Measurements from ENCODE around the gene TSPAN3. TPM values are rescaled to one million over a fixed set of nuclear protein-coding genes. Genes with fewer than 3 reads are reported as not detected.

Gene TSPAN3
- total RNA-seq, 4 donors from 2014 or later = 92.2 to 165 (median 131) TPM

DNA sequence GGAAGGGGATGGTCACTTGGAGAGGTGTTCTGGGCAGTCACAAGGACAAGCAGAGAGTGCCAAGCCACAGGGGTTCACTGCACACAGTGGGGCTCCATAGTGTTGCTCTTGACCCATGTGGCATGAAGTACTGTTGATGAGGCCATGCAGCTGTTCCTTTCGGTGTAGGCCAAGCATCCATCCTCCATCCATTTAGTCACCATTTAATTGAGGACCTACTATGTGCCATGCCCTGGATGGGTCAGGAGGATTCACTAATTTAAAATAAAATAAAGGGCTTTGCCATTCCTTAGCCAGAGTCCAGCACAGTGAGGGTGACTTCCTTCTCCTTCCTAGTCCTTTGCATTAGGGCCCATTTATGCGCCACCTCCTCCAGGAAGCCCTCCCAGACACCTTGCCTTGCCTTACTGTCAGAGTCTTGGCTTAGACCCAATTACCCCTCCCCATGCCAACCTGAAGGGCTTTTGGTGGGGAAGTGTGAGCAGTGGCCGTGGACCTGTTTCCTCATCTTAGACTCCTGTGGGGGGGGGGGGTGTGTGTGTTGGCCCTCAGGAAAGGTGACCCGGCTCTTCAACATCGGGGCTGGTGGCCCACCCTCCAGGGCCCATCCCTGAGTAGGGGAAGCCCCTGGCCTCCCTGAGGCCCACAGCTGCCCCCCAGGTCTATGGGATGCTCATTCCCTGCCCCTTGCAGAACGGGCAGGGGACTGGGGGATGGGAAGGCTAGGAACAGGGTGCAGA lies 50.4 kb downstream of the TSPAN3 start:
- H3K27ac ChIP-seq (replicated peaks in 1 of 4) = no peak overlapping the region
- DNase-seq (ENCODE audit: extremely low spot score) = no peak
- 73% methylated on average over 5 of the region's 6 CpGs for WGBS
- no peaks in the 10 kb centered on the region for H3K36me3 ChIP-seq
- TF ChIP-seq EP300 (IDR thresholded peaks at IDR 0.05) (no peak), POLR2AphosphoS5 (IDR thresholded peaks at IDR 0.05) (no peak), POLR2A (IDR thresholded peaks at IDR 0.05; ENCODE audit: low read depth) (no peak), CTCF (IDR thresholded peaks at IDR 0.05) (no peak)
- H3K4me1 ChIP-seq = peaks cover 4 to 13% (median 11%) of the 10 kb centered on the region in 4 donors
- H3K27me3 ChIP-seq = peaks cover 0 to 5% (median 0%) of the 10 kb centered on the region in 4 donors
- intact Hi-C loops (cut with DNase I) = no loop called here
- H3K9me3 ChIP-seq = no peaks in the 10 kb centered on the region
- no peak overlapping the region for H3K4me3 ChIP-seq

DNA sequence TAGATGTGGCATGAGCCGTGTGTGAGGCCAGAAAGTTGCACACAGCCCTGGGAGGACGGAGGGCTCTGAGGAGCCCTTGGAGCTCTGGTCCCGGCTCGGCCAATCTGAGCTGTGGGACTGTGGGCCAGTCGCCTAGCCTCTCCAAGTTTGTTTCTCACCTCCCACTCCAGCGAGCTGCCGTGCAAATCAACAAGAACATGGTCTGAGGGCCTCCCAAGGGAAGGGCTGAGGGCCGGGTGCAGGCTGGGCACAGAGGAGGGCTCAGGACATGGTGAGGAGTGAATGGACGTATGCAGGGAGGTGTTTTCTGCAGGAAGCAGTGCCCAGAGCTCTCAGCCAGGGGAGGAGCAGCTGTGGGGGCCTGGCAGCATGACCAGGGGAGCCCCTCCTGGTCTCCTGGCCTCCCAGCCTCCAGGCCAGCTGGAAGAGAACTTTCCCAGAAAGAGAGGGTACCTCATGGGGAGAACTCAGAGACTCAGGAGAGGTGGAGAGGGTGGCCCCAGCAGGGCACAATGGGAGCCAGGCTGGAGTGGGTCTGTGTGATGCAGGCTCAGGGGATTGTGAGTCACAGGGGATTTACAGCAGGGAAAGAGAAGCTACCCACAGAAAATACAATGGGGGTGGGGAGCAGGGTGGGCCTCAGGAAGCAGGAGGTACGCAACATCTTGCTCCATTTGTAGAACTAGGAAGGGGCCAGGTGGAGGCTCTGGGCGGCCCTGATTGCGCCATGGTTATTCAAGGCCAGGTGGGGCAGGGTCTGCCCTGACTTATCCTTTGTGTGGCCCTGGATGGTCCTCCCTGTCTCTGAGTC lies 51.2 kb downstream of the TSPAN3 start:
- intact Hi-C loops (cut with DNase I) = no loop called here
- H3K36me3 ChIP-seq = no peaks in the 10 kb centered on the region
- whole genome bisulfite sequencing = 76% methylated on average over 12 of the region's 12 CpGs
- no peak overlapping the region for H3K4me3 ChIP-seq
- H3K27ac ChIP-seq (replicated peaks in 1 of 4) = no peak overlapping the region
- no peak for TF ChIP-seq POLR2AphosphoS5 (IDR thresholded peaks at IDR 0.05)
- no peak for TF ChIP-seq CTCF (IDR thresholded peaks at IDR 0.05)
- TF ChIP-seq EP300 (IDR thresholded peaks at IDR 0.05) = no peak
- TF ChIP-seq POLR2A (IDR thresholded peaks at IDR 0.05; ENCODE audit: low read depth) = no peak
- H3K9me3 ChIP-seq = no peaks in the 10 kb centered on the region
- H3K27me3 ChIP-seq = peaks cover 0 to 5% (median 0%) of the 10 kb centered on the region in 4 donors
- DNase-seq (ENCODE audit: extremely low spot score) = no peak
- peaks cover 4 to 13% (median 13%) of the 10 kb centered on the region in 4 donors for H3K4me1 ChIP-seq

DNA sequence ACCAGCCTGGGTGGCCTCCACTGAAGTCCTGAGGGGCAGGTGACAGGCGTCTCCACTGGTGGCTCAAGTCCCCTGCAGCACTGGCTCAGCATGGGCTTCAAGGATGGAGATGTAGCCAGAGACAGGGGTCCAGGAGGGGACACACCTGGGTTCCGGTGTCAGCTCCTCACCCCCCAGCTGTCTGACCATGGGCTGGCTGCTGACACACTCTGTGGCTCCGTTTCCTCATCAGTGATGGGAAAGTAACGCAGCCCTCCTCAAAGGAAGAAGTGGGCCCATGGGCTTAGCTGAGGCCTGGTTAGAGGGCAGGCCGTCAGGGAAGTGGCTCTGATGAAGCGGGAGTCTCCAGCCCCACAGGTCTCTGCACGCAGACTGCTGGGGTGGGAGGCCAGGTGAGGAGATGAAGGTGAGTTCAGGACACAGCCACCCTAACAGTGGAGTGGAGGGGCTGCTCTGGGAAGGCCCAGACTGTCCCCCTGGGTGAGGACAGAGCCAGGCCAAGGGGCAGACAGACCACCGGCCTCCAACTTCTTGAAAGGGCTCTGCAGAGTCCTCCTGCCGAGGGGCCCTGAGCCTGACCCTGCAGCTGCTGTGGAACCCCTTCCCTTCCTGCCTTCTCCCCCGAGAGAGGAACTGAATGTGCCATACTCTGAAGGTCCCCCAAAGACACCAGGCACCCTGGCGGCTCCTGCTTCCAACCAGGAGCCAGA lies 52.0 kb downstream of the TSPAN3 start:
- Histone ChIP-seq H3K27ac (replicated peaks in 1 of 4) (no peak overlapping the region), H3K9me3 (no peaks in the 10 kb centered on the region), H3K27me3 (peaks cover 0 to 4% (median 0%) of the 10 kb centered on the region in 4 donors), H3K36me3 (no peaks in the 10 kb centered on the region), H3K4me1 (peaks cover 4 to 9% (median 7%) of the 10 kb centered on the region in 4 donors), H3K4me3 (no peak overlapping the region)
- no peak for DNase-seq (ENCODE audit: extremely low spot score)
- TF ChIP-seq EP300 (IDR thresholded peaks at IDR 0.05) = no peak
- no peak for TF ChIP-seq CTCF (IDR thresholded peaks at IDR 0.05)
- TF ChIP-seq POLR2AphosphoS5 (IDR thresholded peaks at IDR 0.05) = no peak
- no peak for TF ChIP-seq POLR2A (IDR thresholded peaks at IDR 0.05; ENCODE audit: low read depth)
- WGBS = 90% methylated on average over 7 of the region's 11 CpGs
- intact Hi-C loops (cut with DNase I) = no loop called here

- Histone ChIP-seq H3K27me3 (no peaks in the 10 kb centered on the region), H3K9me3 (no peaks in the 10 kb centered on the region), H3K27ac (replicated peaks in 1 of 4) (no peak overlapping the region), H3K36me3 (no peaks in the 10 kb centered on the region), H3K4me3 (no peak overlapping the region), H3K4me1 (peaks cover 4 to 9% (median 6%) of the 10 kb centered on the region in 4 donors)
- no peak for DNase-seq (ENCODE audit: extremely low spot score)
- TF ChIP-seq CTCF (IDR thresholded peaks at IDR 0.05) = no peak
- no peak for TF ChIP-seq POLR2A (IDR thresholded peaks at IDR 0.05; ENCODE audit: low read depth)
- no peak for TF ChIP-seq EP300 (IDR thresholded peaks at IDR 0.05)
- TF ChIP-seq POLR2AphosphoS5 (IDR thresholded peaks at IDR 0.05) = no peak
- intact Hi-C loops (cut with DNase I) = no loop called here
- 93% methylated on average over 15 of the region's 20 CpGs for WGBS
Measured at GRCh38 chr15:77017761-77018720, 52.9 kb downstream of the TSPAN3 start.

All from esophagus muscularis mucosa (tissue), 4 donors.